K562 (cell line): ENCODE results near the gene PRMT3. TPM values are rescaled to one million over a fixed set of nuclear protein-coding genes. Genes with fewer than 3 reads are reported as not detected.

Experiments used
- COPS2 ChIP-seq: fragments of 450-650 bp; conservative IDR thresholded peaks from 2 replicates; pipeline ENCODE4 v1.6.1; 2016; ENCODE audit warnings: mild to moderate bottlenecking, moderate library complexity
- FOXP4 ChIP-seq: sonication (generic); formaldehyde crosslinking; IDR thresholded peaks from 2 replicates; pipeline ENCODE4 v1.8.0; 2022; ENCODE audit warnings: mild to moderate bottlenecking, missing genetic modification reagents, borderline replicate concordance
- GABPA ChIP-seq: fragments of 200-800 bp; sonication (Bioruptor generic); conservative IDR thresholded peaks from 2 replicates; pipeline ENCODE4 v1.6.1; 2016; ENCODE audit warnings: low read depth, missing genetic modification characterization, missing compliant biosample characterization
- GABPB1 ChIP-seq: sonication (generic); formaldehyde crosslinking; IDR thresholded peaks from 2 replicates; pipeline ENCODE4 v1.8.0; 2022; ENCODE audit warnings: mild to moderate bottlenecking, missing genetic modification reagents
- GTF2E2 ChIP-seq: fragments of 200-800 bp; sonication (Bioruptor generic); IDR thresholded peaks from 2 replicates; pipeline ENCODE4 v1.6.1; 2016; ENCODE audit warnings: missing genetic modification characterization, missing compliant biosample characterization
- HIVEP1 ChIP-seq: fragments of 250-450 bp; sonication (Bioruptor Pico); IDR thresholded peaks from 2 replicates; pipeline ENCODE4 v1.4.0; 2020; ENCODE audit warnings: mild to moderate bottlenecking
- HMBOX1 ChIP-seq: sonication (generic); IDR thresholded peaks from 2 replicates; pipeline ENCODE4 v1.6.1; 2016
- MGA ChIP-seq: fragments of 450-650 bp; IDR thresholded peaks from 2 replicates; pipeline ENCODE4 v1.6.1; 2016; ENCODE audit warnings: mild to moderate bottlenecking, moderate library complexity
- PRPF4 ChIP-seq: fragments of 200-400 bp; formaldehyde crosslinking; IDR thresholded peaks from one replicate; pipeline ENCODE4 v1.6.1; 2017; ENCODE audit warnings: low read length, low read depth, mild to moderate bottlenecking; ENCODE audit not compliant: insufficient read depth, poor library complexity, severe bottlenecking
- WHSC1 ChIP-seq: IDR thresholded peaks from one replicate; pipeline ENCODE4 v1.6.1; 2012; ENCODE audit warnings: low read length, control low read depth, inconsistent platforms
- ZBTB7A ChIP-seq: IDR thresholded peaks from 2 replicates; pipeline ENCODE4 v1.6.1; 2011; ENCODE audit warnings: low read depth, mild to moderate bottlenecking, low read length, moderate library complexity, borderline replicate concordance; ENCODE audit not compliant: control insufficient read depth
- ZNF280B ChIP-seq: fragments of 250-450 bp; sonication (Bioruptor Pico); IDR thresholded peaks from 2 replicates; pipeline ENCODE4 v1.5.1; 2021; ENCODE audit warnings: mild to moderate bottlenecking
- polyA plus RNA-seq, 8 experiments: library from polyadenylated mRNA; depleted of rRNA in 4 of 8; stranded (reverse) in 5 of 8; unstranded in 3 of 8; fragments of >200 nt; fragmentation: Nextera tagmentation in 2 of 8; fragmentation: Illumina TruSeq in 1 of 8; extraction: Ambion mirVana in 2 of 8; extraction: Trizol in 1 of 8; gene quantifications; 2 replicates each; pipeline versions ENCODE4 v1.2.1 to v1.2.3, GENCODE V29; 2011 to 2014; ENCODE audit warnings: inconsistent platforms in 1 of 8, missing spikeins in 1 of 8
- total RNA-seq, 7 experiments: library from RNA; depleted of rRNA in 6 of 7; stranded (reverse); fragments of >200 nt in 6 of 7; fragmentation: Illumina TruSeq in 2 of 7; extraction: Trizol in 2 of 7; gene quantifications; 2 replicates each; pipeline versions ENCODE4 v1.2.1 to v1.2.3, GENCODE V29; 2011 to 2021; ENCODE audit warnings: low replicate concordance in 1 of 7

PRMT3 gene
- total and polyA plus RNA-seq, 9 of the 15 experiments (the other 6 are each of a cell fraction or from before 2014, with no cell fraction given), result 24.0 to 62.1 (median 44.7) TPM

- TF ChIP-seq MGA, result 0 out of 2 replicates have a peak, but pooled peaks have one; percentile 79
- no peak; the same call in 1 of the 2 replicates for TF ChIP-seq ZBTB7A
- no peak for TF ChIP-seq COPS2
- no peak for TF ChIP-seq ZNF280B (CRISPR knock-in tag)
- TF ChIP-seq GABPB1, result no peak
- no peak for TF ChIP-seq HIVEP1 (CRISPR knock-in tag)
- TF ChIP-seq PRPF4, result no peak
- no peak for TF ChIP-seq FOXP4 (CRISPR knock-in tag)
- peak; percentile 53; the same call in 1 of the 2 replicates for TF ChIP-seq GTF2E2 (tag)
- no peak for TF ChIP-seq HMBOX1
- TF ChIP-seq GABPA, result no peak
- no peak for TF ChIP-seq WHSC1
These were observed 23.1 kb upstream of the PRMT3 start (continued) for GRCh38 chr11:20364341-20364792.
